ENCODE measurements around the gene CAB39. TPM values are rescaled to one million over a fixed set of nuclear protein-coding genes. Genes with fewer than 3 reads are reported as not detected.

CAB39 gene
- total RNA-seq, 4 donors from 2014 or later: 67.3 to 137 (median 123) TPM

DNA sequence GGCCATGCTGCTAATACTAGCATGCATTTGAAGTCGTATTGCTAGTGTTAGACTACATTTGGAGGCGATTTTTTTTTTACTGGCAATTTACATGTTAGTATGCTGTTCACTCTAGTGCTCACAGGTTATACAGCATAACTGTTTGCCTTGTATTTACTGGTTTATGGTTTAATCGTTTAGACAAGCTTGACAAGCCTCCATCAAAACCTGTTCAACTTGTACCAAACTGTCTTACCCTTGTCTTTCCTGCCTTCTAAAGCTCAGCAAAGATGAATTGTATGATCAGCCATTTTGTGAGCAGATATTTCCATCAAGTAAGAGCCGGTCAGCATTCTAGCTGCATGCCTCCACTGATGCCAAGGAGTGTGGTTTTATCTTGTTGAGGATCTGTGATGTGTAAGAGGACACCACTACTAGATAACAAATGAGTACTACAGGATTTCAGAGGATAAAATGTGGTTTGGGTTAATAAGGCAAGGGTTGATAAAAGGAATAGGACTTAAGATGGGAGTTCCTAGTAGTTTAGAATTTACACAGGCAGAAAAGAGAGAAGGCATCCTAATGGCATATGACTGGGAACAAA is 83.7 kb downstream of the CAB39 start:
- peaks cover 30 to 51% (median 43%) of the 10 kb centered on the region in 4 donors for H3K4me1 ChIP-seq

DNA sequence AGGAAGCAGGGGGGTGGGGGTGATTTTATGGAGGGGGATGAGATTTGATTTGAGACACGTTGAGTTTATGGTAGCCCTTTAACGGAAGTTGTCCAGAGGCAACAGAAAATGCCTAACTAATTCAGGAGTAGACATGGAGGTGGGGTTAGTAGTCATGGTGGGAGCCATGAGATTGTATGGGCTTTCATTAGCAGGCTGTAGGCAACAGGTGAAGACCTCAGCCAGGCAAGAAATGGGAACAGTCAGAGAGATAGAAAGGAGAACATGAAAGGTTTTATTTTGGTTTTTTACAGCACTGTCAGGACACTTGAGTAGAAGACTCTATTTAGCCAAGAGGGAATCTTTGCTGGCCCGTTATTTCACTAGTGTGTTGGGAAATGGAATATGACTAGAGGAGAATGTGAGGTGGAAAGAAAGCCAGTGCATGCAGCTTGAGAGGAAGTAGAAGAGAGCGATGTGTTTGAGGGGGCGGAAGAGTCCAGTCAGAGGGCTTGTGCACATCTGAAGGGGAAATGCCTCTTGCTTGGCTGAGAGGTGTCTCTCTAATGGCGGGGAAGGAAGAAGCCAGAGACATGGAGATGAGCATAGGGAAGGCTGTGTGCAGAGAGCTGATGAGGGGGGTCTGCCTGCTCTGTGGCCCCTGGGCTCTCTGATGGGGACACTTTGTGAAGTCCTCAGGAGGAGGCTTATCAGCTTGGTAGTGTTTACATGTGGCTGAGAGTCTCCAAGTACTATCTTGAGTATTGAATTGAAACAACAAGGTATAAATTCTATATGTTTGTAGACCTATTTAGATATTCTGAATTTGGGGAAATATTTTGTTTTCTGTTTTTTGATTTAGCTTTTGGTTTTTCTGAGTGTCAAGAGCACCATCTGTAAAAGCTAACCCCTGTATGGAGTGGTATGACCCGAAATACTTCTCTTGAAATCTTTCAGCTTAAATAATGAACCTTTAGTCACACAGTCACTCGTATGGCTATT is 85.2 kb downstream of the CAB39 start:
- intact Hi-C loops (cut with DNase I; ENCODE audit: low total_unique reads): no loop called here
- 72 to 89% methylated on average over 7 to 8 of the region's 8 CpGs for WGBS, 2 donors (ENCODE audit: low coverage in 1 of 2)

More for the DNA sequence above, 83.7 kb downstream of the CAB39 start:
- 32 to 38% methylated on average over 3 to 4 of the region's 4 CpGs for WGBS, 2 donors (ENCODE audit: low coverage in 1 of 2)
- peaks cover 0 to 14% (median 5%) of the 10 kb centered on the region in 4 donors for H3K36me3 ChIP-seq
- in situ Hi-C loops (cut with MboI; ENCODE audit: low pct_ligation_motif_present in 1 of 4, low pct_unique_long_range_greater_than_20kb in 1 of 4, low sequenced_read_pairs in 3 of 4): loop anchor here in 2 of 4 donors (10.0 kb wide), 2 partner anchors 72 to 82 kb away; partner anchors contain the start of gene CAB39 (in 1 of the 2)
- H3K27ac ChIP-seq: peak overlapping the region; percentile 67 to 88 (median 84)
- no peak for DNase-seq
- H3K9me3 ChIP-seq: no peaks in the 10 kb centered on the region
- peak in 1 of 3 donors; percentile 10 for TF ChIP-seq POLR2AphosphoS5 (IDR thresholded peaks at IDR 0.05)
- TF ChIP-seq POLR2A (IDR thresholded peaks at IDR 0.05): no peak
- no peaks in the 10 kb centered on the region for H3K27me3 ChIP-seq
- H3K4me3 ChIP-seq: no peak overlapping the region
- intact Hi-C loops (cut with DNase I; ENCODE audit: low total_unique reads): no loop called here

DNA sequence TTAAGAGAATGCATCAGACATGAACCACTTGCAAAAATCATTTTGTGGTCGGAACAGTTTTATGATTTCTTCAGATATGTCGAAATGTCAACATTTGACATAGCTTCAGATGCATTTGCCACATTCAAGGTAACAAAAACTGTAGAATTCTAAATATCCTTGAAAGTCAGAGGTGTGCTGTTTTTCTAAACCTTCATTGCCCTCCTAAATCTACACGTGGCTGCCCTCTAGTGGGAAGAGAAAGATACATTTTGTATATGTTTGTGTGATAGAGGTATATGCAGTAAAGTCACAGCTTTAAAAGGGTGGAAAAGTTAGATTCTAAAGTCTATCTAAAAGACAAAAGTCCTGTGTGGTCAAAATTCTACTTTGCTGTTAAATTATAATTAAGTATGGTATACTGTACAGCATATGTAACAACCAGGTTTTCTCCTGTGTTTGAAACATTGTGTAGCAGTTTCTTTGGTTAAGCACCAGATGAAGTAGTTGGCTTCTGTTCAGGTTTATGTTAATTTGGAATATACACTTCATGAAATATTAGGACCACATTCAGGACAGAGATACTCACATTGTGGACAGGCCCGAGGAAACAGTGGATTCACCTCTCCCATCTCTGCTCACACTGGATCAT is 86.2 kb downstream of the CAB39 start:
- TF ChIP-seq, protein P1, sequence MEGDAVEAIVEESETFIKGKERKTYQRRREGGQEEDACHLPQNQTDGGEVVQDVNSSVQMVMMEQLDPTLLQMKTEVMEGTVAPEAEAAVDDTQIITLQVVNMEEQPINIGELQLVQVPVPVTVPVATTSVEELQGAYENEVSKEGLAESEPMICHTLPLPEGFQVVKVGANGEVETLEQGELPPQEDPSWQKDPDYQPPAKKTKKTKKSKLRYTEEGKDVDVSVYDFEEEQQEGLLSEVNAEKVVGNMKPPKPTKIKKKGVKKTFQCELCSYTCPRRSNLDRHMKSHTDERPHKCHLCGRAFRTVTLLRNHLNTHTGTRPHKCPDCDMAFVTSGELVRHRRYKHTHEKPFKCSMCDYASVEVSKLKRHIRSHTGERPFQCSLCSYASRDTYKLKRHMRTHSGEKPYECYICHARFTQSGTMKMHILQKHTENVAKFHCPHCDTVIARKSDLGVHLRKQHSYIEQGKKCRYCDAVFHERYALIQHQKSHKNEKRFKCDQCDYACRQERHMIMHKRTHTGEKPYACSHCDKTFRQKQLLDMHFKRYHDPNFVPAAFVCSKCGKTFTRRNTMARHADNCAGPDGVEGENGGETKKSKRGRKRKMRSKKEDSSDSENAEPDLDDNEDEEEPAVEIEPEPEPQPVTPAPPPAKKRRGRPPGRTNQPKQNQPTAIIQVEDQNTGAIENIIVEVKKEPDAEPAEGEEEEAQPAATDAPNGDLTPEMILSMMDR (IDR thresholded peaks at IDR 0.05): peak; percentile 58 to 70 (median 65)
- TF ChIP-seq POLR2AphosphoS5 (IDR thresholded peaks at IDR 0.05): no peak
- TF ChIP-seq EP300 (IDR thresholded peaks at IDR 0.05; ENCODE audit: low read depth): no peak
- Histone ChIP-seq H3K27ac (peak overlapping the region in 1 of 4 donors; percentile 19), H3K4me3 (no peak overlapping the region), H3K4me1 (peaks cover 30 to 44% (median 36%) of the 10 kb centered on the region in 4 donors), H3K9me3 (no peaks in the 10 kb centered on the region), H3K36me3 (peaks cover 0 to 15% (median 5%) of the 10 kb centered on the region in 4 donors), H3K27me3 (no peaks in the 10 kb centered on the region)
- in situ Hi-C loops (cut with MboI; ENCODE audit: low pct_ligation_motif_present in 1 of 4, low pct_unique_long_range_greater_than_20kb in 1 of 4, low sequenced_read_pairs in 3 of 4) (loop anchor here in 2 of 4 donors (10.0 kb wide), 2 partner anchors 74 to 84 kb away; partner anchors contain the start of gene CAB39 (in 1 of the 2)), intact Hi-C loops (cut with DNase I; ENCODE audit: low total_unique reads) (no loop called here)
- DNase-seq: no peak
- WGBS, 2 donors (ENCODE audit: low coverage in 1 of 2): 40 to 45% methylated on average over 4 of the region's 4 CpGs

More for the DNA sequence above, 85.2 kb downstream of the CAB39 start:
- H3K4me3 ChIP-seq: no peak overlapping the region
- no peaks in the 10 kb centered on the region for H3K9me3 ChIP-seq
- no peak for DNase-seq
- TF ChIP-seq POLR2AphosphoS5 (IDR thresholded peaks at IDR 0.05) (no peak), EP300 (IDR thresholded peaks at IDR 0.05; ENCODE audit: low read depth) (no peak), POLR2A (IDR thresholded peaks at IDR 0.05) (no peak)
- TF ChIP-seq, protein P1 (IDR thresholded peaks at IDR 0.05): no peak
- H3K4me1 ChIP-seq: peaks cover 30 to 51% (median 43%) of the 10 kb centered on the region in 4 donors
- in situ Hi-C loops (cut with MboI; ENCODE audit: low pct_ligation_motif_present in 1 of 4, low pct_unique_long_range_greater_than_20kb in 1 of 4, low sequenced_read_pairs in 3 of 4): loop anchor here in 2 of 4 donors (10.0 kb wide), 2 partner anchors 73 to 83 kb away; partner anchors contain the start of gene CAB39 (in 1 of the 2)
- peak overlapping the region in 3 of 4 donors; percentile 23 to 84 (median 67) for H3K27ac ChIP-seq
- H3K36me3 ChIP-seq: peaks cover 0 to 15% (median 5%) of the 10 kb centered on the region in 4 donors
- no peaks in the 10 kb centered on the region for H3K27me3 ChIP-seq

DNA sequence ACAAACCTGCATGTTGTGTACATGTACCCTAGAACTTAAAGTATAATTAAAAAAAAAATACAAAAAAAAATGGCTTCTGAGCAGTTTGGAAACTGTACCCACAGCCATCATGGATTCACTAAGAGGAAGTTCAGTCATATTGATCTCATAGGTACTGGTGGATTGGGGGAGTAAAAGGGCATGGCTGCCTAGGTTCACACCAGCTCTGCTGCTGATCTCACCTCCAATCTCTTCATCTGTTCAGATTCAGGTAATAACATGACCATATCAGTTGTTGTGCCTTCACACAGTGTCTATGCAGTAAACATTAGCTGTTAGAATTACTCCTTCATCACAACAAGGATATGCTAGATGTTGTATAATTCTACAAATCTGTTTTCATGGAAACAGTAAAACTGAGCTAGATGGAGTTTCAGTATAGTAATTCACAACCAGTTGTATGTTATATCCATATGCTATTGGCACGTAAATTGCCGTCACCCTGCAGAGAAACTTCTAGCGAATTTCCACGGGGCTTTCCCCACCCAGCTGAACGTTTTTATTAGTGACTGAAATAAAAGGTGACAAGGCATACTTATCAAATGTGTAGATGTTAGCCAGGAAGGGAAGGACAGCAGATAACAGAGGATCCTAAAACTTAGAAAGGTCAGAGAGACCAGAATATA is 92.8 kb downstream of the CAB39 start:
- Histone ChIP-seq H3K4me1 (no peaks in the 10 kb centered on the region), H3K36me3 (peaks cover 0 to 19% (median 3%) of the 10 kb centered on the region in 4 donors), H3K9me3 (no peaks in the 10 kb centered on the region), H3K4me3 (no peak overlapping the region), H3K27me3 (no peaks in the 10 kb centered on the region), H3K27ac (no peak overlapping the region)
- in situ Hi-C loops (cut with MboI; ENCODE audit: low pct_ligation_motif_present in 1 of 4, low pct_unique_long_range_greater_than_20kb in 1 of 4, low sequenced_read_pairs in 3 of 4) (loop anchor here in 1 of 4 donors (25.0 kb wide), 2 partner anchors 93 to 632 kb away; partner anchors contain the start of gene CAB39), intact Hi-C loops (cut with DNase I; ENCODE audit: low total_unique reads) (no loop called here)
- DNase-seq: no peak
- TF ChIP-seq EP300 (IDR thresholded peaks at IDR 0.05; ENCODE audit: low read depth): no peak
- TF ChIP-seq POLR2A (IDR thresholded peaks at IDR 0.05): no peak
- TF ChIP-seq, protein P1 (IDR thresholded peaks at IDR 0.05): no peak
- no peak for TF ChIP-seq POLR2AphosphoS5 (IDR thresholded peaks at IDR 0.05)
- WGBS, 2 donors (ENCODE audit: low coverage in 1 of 2): 74 to 78% methylated on average over 5 of the region's 5 CpGs
